Left colon (tissue), 2 donors: ENCODE data around the gene ASS1. TPM values are rescaled to one million over a fixed set of nuclear protein-coding genes. Genes with fewer than 3 reads are reported as not detected.
A peak's percentile ranks its signal among the peaks of the same experiment; 100 is the strongest.

Experiments used
- ATAC-seq: fragments of 200-7000 bp; cut with Tn5 transposase; one replicate; pipeline ENCODE4 v1.9.1; 2020; ENCODE audit warnings: mild to moderate bottlenecking, moderate library complexity
- DNase-seq, 2 donors: peaks; one replicate each; pipeline ENCODE4 v3.0.0-alpha.2; 2020
- intact Hi-C, 2 donors: fragments of 100-400 bp; cut with DNase I in 1 of 2; cut with micrococcal nuclease in 1 of 2; formaldehyde crosslinking; loops; one replicate each; pipeline versions ENCODE4 v1.11.2 to v1.14.0; 2022; cut with DNase I, micrococcal nuclease
- total RNA-seq, 2 donors: library from RNA; stranded (reverse); fragmentation: NEBNext Ultra II Directional; extraction: Animal tissue kit (Norgen Biotek cat#: 25700); gene quantifications; one replicate each; pipeline ENCODE4 v1.2.1, GENCODE V29; 2021
- donor health status: DM: no; HTN: no; CAD: no.
- donor health status: DM: yes; HTN: yes; CAD: no.

ASS1 gene
- total RNA-seq, 2 donors from 2014 or later, result 264 to 515 TPM

DNA sequence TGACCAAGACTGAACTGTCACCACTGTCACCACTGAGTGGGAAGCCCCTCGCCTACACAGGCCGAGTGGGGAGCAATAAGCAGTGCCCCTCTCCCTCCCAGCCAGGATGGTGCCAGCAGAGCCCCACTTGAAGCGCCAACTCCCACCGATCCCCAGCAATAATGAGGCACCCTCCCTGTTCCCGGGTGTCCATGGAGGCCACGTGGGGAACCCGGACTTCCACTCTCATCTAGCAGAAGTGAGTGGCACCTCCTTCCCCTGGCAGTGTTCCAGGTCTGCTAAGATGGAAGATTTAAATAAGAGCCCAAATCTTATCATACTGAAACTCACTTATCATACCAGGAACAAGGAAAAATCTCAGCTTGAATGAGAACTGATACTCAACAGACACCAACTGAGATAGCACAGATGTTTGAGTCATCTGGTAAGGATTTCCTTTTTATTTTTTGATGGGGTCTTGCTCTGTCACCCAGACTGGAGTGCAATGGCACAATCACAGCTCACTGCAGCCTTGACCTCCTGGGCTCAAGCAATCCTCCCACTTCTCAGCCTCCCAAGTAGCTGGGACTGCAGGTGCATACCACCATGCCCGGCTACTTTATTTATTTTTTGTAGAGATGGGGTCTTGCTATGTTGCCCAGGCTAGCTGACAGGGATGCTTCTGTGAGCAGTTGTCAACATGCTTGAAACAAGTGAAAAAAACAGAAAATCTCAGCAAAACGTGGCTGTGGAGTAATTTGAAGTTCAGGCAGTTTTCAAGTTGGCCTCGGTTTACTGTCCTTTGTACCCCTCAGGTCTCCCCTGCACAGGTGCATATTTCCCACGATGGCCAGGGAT, 29.6 kb upstream of the ASS1 start:
- ATAC-seq (peak; percentile 21), DNase-seq (peak; percentile 75 to 78)
- intact Hi-C loops, result no loop called here

- ATAC-seq (no peak), DNase-seq (no peak)
- intact Hi-C loops, result no loop called here
Observed at GRCh38 chr9:130417602-130418001, 27.2 kb upstream of the ASS1 start.

GRCh38 chr9:130418776-130419175, 26.0 kb upstream of the ASS1 start:
- DNase-seq (no peak), ATAC-seq (no peak)
- intact Hi-C loops, result no loop called here

DNA sequence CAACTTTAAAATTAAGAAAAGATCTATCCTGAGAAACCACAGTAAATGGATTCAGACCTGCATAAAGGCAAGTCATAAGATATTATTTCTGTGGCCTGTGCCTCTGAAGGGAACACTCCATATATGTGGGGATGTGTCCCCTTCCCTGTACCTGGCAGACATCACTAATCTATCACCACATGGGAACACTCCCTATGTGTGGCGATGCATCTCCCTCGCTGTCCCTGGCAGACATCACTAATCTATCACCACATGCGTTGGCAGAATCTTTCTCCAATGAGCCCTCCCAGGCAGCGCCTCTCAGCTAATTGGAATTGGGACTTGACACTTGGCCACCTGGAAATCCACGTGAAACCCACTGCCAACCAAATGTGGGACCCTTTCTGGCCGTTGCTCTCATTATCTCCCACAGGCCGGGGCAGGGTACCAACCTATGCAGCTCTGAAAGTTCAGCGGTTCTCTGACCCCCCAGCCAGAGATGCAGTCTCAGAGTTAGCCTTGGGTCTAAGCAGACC, 25.2 kb upstream of the ASS1 start:
- no peak for DNase-seq
- ATAC-seq, result no peak
- intact Hi-C loops, result loop anchor here in 1 of 2 donors (10.0 kb wide), 1 partner anchor 55 kb away; no protein-coding TSS in a partner anchor

DNA sequence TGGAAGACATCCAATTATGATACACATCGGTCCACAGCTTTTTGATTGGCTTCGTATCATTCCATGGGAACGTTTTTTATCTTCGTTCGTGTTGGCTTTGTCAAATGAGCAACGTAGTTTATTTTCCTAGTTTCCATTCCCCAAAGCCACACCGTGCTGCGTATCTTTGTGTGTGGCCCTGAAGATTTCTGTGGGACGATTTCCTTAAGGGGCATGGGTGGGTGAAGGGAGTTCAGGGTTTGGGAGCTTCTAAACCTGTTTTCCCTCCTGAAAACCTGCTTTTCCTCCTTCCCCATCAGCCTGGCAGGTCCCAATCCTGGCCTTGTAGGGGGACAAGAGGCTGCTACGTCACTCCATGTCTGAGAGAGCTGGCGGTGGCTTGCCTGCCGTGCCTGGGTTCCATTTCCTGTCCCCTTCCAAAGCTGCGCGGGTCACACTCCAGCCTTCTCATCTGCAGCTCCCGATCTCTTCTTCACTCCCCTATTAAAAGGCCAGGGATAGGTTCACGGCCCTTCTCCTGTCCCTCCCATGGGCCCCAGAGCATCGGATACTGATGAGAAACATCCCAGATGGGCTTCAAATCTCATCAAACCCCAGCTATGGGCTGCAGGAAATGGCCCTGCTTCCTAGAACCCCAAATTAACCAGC, 23.5 kb upstream of the ASS1 start:
- ATAC-seq, result no peak
- intact Hi-C loops, result loop anchor here in 1 of 2 donors (10.0 kb wide), 1 partner anchor 56 kb away; no protein-coding TSS in a partner anchor
- no peak for DNase-seq

GRCh38 chr9:130421802-130422276, 22.9 kb upstream of the ASS1 start:
- DNase-seq (no peak), ATAC-seq (no peak)
- intact Hi-C loops, result loop anchor here in 1 of 2 donors (10.0 kb wide), 1 partner anchor 57 kb away; no protein-coding TSS in a partner anchor

GRCh38 chr9:130422546-130422945, 22.2 kb upstream of the ASS1 start:
- no peak for ATAC-seq
- intact Hi-C loops, result loop anchor here in 1 of 2 donors (10.0 kb wide), 1 partner anchor 58 kb away; no protein-coding TSS in a partner anchor
- no peak for DNase-seq

DNA sequence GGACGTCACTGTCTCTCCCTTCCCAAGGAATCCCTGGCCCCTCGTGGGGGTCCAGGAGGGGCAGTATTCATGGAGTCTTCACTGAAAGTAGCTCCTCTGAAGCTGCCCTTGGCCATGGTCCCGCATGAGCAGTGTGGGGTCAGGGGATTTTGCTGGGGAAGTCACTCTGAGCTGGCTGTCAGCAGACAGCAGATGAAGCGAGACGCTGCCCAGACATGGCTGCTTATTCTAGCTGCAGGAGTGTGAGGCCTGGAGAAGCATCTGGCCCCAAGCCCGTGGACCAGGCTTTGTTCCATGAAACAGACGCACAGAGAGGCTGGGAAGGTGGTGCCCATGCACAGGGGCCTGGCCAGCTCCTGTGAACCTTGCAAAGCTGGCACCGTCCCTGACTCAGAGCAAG, 21.5 kb upstream of the ASS1 start:
- peak in 1 of 2 donors; percentile 52 for DNase-seq
- no peak for ATAC-seq
- intact Hi-C loops, result loop anchor here in 1 of 2 donors (10.0 kb wide), 1 partner anchor 58 kb away; no protein-coding TSS in a partner anchor

DNA sequence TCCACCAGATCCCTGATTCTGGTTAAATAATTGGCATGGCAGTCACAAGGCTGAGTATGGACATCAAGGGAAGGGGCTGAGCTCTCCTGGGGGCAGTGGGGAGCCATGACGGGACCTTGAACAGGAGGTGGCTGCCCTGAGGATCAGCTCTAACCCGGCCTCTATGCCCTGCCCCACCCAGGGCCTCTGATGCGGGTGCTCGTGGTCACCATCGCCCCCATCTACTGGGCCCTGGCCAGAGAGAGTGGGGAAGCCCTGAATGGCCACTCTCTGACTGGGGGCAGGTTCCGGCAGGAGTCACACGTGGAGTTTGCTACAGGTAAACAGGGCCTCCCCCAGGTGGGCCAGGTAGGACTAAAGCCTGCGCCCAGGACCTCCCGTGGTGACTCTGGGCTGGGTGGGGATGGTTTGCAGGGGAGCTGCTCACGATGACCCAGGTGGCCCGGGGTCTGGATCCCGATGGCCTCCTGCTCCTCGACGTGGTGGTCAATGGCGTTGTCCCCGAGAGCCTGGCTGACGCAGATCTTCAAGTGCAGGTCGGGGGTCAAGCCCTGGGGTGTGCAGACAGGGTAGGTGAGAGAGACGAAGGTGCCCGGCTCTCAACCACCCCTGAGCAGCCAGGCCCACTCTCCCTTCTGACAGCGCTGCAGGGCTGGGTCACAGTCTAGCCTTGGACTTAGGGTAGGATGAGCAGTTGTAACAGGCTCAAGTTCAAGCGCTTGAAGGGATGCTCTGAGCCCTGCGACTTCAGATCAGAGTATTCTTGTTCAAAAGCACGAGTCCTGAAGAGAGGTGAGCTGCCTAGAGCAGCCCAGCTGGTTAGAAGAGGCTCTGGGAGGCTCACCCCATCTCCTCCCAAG, 19.9 kb upstream of the ASS1 start:
- ATAC-seq (no peak), DNase-seq (no peak)
- intact Hi-C loops, result loop anchor here in 1 of 2 donors (10.0 kb wide), 1 partner anchor 60 kb away; no protein-coding TSS in a partner anchor

- intact Hi-C loops, result loop anchor here in 1 of 2 donors (10.0 kb wide), 1 partner anchor 61 kb away; no protein-coding TSS in a partner anchor
- peak in 1 of 2 donors; percentile 60 for DNase-seq
- ATAC-seq, result peak; percentile 74
Observed at GRCh38 chr9:130425741-130426466, 18.9 kb upstream of the ASS1 start.

- ATAC-seq (peak; percentile 36), DNase-seq (no peak)
- intact Hi-C loops, result loop anchor here in 1 of 2 donors (10.0 kb wide), 1 partner anchor 62 kb away; no protein-coding TSS in a partner anchor
Observed at GRCh38 chr9:130426467-130426773, 18.3 kb upstream of the ASS1 start.

DNA sequence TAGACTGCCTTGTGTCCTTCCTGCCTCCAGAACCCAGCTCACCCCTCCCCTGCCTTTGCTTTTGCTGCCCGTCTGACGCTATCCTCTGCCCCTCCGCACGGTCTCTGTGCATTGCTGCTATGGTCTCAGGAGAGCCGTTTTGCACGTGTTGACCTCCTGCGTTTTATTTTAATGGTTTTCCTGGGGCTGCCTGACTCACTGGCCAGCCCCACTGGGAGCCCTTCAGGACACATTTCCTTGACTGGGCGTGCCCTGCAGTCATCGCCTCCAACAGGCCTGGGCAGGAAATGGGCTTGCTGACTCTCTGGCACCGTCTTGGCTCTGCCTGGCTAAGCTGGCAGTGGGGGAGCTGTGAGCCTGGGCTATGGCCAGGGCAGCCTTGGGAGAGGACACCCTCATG, 17.9 kb upstream of the ASS1 start:
- intact Hi-C loops, result loop anchor here in 1 of 2 donors (10.0 kb wide), 1 partner anchor 62 kb away; no protein-coding TSS in a partner anchor
- peak; percentile 58 to 83 for DNase-seq
- peak; percentile 90 for ATAC-seq

- no peak for DNase-seq
- no peak for ATAC-seq
Observed at GRCh38 chr9:130427326-130427725, 17.4 kb upstream of the ASS1 start.

GRCh38 chr9:130428086-130428665, 16.6 kb upstream of the ASS1 start:
- no peak for DNase-seq
- ATAC-seq, result no peak
- intact Hi-C loops, result loop anchor here in 1 of 2 donors (10.0 kb wide), 1 partner anchor 63 kb away; no protein-coding TSS in a partner anchor

More at GRCh38 chr9:130427326-130427725, 17.4 kb upstream of the ASS1 start:
- intact Hi-C loops, result loop anchor here in 1 of 2 donors (10.0 kb wide), 1 partner anchor 63 kb away; no protein-coding TSS in a partner anchor

GRCh38 chr9:130429381-130429780, 15.4 kb upstream of the ASS1 start:
- no peak for ATAC-seq
- DNase-seq, result no peak
- intact Hi-C loops, result loop anchor here in 1 of 2 donors (10.0 kb wide), 1 partner anchor 65 kb away; no protein-coding TSS in a partner anchor

DNA sequence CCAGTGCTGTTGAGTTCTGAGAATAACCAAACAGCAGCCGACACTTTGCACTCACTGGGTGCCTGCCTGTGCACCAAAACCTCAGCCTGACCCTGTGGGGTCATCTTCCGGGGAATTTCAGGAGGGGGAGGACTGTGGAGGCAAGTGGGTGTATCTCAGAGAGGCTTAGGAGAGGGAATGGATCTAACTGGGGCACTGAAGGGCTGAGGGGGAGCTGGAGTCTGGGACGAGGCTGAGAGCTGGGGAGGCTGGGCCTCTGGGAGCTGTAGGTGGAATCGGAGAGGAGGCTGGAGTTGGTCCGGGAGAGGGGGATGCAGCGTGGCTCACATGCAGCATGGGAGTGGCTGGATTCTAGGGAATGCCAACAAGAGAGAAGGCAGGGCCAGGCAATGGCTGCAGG, 14.9 kb upstream of the ASS1 start:
- intact Hi-C loops, result loop anchor here in 1 of 2 donors (10.0 kb wide), 1 partner anchor 65 kb away; no protein-coding TSS in a partner anchor
- no peak for DNase-seq
- ATAC-seq, result no peak

DNA sequence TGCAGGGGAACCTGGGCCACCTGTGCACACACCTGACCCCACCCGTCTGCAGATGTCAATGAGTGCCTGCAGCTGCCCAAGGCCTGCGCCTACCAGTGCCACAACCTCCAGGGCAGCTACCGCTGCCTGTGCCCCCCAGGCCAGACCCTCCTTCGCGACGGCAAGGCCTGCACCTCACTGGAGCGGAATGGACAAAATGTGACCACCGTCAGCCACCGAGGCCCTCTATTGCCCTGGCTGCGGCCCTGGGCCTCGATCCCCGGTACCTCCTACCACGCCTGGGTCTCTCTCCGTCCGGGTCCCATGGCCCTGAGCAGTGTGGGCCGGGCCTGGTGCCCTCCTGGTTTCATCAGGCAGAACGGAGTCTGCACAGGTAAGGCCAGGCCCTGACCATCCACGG, 14.5 kb upstream of the ASS1 start:
- ATAC-seq (no peak), DNase-seq (no peak)
- intact Hi-C loops, result no loop called here
